Effector CD8-positive, alpha-beta T cell (primary cell): ENCODE results near the gene C19orf67.

Experiments
- DNase-seq: peaks from one replicate; lab custom pipeline; 2025; lab: John Stamatoyannopoulos, UW

C19orf67 gene

DNA sequence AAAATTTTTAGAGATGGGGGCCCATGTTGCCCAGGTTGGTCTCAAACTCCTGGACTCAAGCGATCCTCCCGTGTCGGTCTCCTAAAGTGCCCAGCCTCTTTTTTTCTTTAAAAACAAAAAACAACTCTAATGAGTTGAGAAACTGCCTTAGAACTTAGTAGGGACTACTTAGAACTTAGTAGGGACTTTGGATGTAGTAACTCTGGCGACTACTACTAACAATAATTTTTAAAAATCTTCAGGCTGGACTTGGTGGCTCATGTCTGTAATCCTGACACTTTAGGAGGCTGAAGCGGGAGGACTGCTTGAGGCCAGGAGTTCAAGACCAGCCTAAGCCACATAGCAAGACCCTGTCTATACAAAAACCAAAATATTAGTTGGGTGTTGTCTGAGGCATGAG lies 515 bp upstream of the C19orf67 start:
- DNase-seq = no peak

DNA sequence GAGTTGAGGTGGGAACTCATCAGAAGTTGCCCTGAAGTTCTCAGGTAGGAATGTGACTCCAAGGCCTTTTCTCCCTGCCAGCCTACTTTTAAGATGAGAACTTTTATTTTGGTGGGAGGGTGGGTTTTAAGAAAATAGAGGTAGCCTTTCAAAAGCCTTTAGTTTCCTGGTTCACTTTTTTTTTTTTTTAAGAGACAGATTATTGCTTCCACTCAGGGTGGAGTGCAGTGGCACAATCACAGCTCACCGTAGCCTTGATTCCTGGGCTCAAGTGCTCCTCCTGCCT lies 3.0 kb downstream of the C19orf67 start:
- no peak for DNase-seq

DNA sequence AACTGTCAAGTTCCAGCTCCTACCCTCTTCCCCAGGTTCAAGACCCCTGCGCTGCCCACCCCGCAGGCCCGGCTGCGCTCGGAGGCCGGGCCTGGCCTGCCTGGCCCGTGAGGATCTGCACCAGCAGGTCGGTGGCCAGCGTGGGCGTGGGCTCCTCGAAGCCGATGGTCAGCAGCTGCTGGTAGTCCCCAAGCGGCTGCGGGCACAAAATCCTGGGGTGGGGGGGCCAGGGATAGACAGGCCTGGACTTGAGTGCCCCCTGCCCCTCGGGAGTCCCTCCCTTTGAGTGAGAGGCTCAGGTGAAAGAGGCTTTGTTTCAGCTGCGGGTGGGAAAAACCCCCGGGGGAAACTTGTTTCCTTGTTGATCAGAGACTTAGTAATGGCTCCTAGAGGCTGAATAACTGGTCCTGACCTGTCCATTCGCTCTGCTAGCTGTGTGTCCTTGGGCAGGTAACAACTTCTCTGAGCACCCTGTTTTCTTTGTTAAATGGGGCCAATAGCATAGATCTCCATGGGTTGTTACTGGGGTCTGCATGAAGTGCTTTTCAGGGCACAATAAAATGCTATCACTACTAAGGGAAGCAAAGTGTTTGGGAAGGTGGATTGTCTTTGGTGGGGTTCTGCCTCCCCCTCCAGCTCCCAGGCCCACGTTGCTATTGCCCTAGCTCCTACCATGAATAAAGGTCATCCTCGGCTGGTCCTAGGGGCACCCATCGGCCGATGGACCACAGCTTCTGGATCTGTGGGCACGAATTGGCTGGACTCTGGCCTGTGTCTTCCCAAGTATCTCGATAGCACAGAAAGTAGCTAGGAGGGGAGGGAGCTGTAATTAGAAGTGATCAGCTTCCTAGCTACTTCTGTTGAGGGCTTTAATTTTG lies 3.5 kb downstream of the C19orf67 start:
- DNase-seq = no peak

DNA sequence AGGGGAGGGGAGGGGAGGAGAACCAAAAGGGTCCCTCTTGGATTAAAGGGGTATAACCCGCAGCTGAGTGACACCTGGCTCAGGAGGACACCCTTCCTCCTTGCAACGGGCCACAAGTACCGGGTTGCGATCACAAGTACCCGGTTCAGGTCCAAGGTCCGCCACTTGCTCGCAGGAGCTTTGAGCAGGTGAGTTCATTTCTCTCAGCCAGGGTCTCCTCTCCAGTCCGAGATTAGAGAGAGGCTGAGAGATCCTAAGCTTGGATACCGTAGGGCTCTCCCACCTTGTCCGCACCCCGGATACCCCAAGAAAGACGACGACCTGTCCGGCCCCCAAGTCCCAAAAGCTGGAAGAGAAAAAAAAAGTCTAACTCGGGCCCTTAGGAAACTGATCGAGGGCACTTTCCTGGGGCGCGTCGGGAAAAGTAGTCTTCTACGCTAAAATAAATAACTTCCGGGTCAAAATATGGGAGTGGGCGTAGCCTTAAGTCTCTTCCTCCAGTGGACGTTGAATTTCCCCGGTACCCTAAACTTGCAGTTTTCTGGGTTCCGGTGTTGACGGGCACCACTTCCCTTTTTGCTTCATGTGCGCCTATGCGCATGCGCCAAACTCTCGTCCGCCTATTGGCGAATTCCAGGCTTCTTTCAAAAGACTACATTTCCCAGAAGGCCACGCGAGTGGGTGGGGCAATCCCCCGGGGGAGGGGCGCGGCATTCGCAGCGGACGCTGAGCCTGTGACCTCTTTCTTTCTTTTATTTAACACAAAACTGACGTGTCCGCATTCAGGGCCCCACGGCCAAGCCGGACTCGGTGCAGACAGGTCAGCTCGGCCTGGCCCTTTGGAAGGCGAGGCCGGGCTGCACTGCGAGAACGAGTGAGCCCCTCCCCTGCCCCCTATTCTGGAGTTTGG lies 4.4 kb downstream of the C19orf67 start:
- peak; percentile 99 for DNase-seq

DNA sequence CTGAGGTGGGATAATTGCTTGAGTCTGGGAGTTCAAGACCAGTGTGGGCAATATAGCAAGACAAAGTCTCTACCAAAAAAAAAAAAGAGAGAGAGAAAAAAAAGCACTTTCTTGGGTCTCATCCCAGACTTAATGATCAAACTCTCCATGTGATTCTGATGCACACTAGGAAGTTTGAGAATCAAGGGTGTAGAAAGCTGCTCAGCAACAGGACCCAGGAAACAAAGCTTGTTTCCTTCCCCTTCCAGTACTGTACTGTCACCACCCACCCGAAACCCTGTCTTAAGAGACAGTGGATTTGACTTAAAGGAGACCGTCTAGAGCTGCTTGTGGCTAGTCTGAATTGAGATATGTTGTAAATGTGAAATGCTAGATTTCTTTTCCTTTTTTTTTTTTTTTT lies 7.2 kb downstream of the C19orf67 start:
- DNase-seq = no peak

DNA sequence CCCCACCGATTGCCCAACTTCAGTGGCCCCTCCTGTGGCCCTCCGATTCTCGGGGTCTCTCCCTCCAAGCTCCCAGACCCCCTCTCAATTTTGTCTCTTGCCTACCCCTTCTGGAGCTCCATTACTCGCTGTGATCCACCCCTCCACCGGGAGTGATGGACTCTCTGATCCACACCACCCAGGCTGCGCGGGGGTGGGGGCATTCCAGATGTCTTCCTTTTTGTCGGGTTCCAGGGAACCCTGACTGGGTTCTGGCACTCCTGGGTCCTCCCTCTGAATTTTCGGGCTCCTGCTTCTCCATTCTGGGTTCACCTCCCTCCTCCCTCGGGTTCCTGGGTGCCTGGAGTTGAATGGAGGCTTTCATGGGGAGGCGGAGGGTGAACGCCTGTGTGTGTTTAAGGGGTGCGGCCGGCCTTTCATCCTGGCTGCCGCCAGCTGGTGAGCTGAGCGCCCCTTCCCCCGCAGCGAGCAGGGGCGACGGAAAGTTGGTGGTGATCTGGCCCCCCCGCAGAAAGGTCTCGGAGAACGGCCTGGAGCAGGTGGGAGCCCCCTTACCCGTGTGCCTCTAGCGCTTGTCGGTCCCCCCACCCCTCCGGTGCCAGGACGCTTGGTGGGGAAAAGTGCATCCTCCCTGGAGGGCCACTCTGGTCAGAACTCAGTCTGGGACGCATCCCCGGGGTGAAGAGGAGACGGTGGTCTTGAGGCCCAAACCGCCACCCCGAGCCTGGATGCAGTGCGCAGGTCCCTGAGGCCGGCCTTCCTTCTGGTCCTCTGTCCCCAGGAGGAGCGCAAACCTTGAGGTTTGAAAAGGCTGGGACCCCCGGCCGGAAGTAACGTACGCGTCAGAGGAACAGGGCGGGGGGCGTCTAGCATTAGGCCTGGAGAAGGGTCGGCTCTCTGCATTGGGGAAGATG lies 11.4 kb downstream of the C19orf67 start:
- DNase-seq = no peak

DNA sequence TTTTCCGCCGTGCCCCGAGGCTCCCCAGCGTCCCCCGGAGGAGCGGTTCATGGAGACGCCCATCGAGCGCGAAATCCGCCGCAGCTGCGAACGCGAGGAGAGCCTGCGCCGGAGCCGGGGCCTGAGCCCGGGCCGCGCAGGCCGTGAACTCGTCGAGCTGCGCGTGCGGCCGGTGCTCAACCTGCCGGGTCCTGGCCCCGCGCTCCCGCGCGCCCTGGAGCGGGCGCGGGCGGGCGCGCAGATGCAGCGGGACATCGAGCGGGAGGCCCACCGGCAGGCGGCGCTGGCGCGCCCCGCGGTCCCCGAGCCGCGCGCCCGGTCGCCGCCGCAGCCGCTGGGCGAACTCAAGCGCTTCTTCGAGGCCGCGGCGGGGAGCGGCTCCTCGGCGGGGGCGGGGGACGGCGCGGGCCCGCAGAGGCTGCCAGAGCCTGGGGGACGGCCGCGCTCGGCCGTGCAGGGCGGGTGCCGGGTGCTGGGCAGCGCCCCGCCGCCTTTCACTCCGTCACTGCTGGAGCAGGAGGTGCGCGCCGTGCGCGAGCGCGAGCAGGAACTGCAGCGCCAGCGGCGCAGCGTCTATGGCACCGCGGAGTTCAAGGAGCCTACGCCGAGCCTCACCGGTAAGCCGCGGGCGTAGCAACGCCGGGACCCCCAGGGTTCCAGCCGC lies 12.2 kb downstream of the C19orf67 start:
- peak; percentile 62 for DNase-seq

DNA sequence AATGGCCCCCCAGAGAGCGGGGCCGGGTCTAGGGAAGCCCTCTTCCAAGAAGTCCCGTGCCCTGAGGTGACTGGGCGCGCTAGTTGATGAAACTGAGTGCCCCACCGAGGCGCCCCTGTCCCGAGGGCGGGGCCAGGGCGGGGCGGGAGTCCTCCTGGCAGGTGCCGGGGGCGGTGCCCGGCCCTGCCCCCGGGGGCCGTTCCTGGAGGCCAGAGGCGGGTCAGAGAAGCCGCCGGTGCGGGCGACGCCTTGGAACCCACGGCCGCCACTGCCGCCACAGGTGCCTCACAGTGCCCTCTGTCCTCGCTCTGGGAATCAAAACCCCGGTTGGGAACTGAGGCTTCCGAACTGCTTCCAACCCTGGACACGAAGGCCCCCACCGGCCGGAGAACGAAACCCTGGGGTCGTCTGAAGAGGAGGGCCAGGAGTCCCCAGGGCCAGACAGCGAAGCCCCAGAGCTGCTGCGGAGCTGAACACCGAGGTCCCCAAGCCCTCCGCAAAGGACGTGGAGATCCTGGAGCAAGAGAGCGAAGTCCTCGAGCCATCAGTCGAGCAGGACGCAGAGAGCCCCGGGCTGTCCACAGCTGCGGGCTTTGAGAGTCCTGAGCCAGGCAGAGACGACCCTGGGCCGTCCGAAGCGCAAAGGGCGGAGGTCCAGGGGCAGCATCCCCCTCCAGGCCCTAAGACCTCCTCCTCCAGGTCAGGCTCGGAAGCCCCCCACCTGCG lies 12.9 kb downstream of the C19orf67 start, which contains the start of gene MISP3:
TSS of gene MISP3 (plus strand) at position 252 of the 726 bp plus-strand sequence. CDS start 524 bp downstream, outside the sequence.
- no peak for DNase-seq

DNA sequence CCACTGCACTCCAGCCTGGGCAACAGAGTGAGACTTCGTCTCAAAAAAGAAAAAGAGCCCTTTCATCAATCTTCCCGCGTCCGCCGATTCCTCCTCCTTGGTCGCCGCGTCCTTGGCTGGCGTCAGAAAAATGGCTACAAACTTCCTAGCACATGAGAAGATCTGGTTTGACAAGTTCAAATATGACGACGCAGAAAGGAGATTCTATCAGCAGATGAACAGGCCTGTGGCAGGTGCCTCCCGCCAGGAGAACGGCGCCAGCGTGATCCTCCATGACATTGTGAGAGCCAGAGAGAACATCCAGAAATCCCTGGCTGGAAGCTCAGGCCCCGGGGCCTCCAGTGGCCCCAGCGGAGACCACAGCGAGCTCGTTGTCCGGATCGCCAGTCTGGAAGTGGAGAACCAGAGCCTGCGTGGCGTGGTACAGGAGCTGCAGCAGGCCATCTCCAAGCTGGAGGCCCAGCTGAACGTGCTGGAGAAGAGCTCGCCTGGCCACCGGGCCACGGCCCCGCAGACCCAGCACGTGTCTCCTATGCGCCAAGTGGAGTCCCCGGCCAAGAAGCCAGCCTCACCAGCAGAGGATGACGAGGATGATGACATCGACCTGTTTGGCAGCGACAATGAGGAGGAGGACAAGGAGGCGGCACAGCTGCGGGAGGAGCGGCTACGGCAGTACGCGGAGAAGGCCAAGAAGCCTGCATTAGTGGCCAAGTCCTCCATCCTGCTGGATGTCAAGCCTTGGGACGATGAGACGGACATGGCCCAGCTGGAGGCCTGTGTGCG lies 15.1 kb downstream of the C19orf67 start:
- no peak for DNase-seq

DNA sequence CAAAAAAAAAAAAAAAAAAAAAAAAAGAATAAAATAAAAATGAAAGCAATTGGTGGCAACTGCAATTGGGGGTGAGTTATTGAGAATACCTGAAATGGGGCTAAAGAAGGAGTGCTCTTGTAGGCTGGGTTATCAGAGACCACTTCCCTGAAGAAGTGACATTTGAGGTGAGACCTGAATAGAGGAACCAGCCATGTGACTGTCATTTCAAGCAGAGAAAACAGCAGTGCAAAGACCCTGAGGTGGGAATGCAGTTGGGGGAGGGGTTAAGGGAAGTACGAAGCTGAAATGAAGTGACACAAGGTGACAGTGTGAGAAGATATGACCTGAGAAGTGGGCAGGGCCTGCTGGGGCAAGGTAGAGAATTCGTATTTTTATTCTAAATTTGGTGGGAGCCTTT lies 19.4 kb downstream of the C19orf67 start:
- no peak for DNase-seq

DNA sequence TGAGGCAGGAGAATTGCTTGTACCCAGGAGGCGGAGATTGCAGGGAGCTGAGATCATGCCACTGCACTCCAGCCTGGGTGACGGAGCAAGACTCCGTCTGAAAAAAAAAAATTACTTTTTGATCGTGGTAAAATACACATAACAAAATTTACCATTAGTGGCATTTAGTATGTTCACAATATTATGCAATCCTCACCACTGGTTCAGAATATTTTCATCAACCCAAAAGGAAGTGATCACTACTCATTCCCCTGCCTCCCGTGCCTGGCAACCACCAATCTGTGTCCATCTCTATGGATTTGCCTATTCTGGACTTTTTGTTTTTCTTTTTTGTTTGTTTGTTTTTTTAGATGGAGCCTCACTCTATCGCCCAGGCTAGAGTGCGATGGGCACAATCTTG lies 22.5 kb downstream of the C19orf67 start:
- DNase-seq = no peak

DNA sequence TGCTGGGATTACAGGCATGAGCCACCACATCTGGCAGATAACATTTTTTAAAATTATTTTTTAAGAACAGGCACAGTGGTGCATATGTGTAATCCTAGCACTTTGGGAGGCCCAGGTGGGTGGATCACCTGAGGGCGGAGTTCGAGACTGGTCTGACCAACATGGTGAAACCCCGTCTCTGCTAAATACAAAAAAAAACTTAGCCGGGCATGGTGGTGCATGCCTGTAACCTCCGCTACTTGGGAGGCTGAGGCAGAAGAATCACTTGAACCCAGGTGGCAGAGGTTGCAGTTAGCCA lies 23.1 kb downstream of the C19orf67 start:
- DNase-seq = no peak

DNA sequence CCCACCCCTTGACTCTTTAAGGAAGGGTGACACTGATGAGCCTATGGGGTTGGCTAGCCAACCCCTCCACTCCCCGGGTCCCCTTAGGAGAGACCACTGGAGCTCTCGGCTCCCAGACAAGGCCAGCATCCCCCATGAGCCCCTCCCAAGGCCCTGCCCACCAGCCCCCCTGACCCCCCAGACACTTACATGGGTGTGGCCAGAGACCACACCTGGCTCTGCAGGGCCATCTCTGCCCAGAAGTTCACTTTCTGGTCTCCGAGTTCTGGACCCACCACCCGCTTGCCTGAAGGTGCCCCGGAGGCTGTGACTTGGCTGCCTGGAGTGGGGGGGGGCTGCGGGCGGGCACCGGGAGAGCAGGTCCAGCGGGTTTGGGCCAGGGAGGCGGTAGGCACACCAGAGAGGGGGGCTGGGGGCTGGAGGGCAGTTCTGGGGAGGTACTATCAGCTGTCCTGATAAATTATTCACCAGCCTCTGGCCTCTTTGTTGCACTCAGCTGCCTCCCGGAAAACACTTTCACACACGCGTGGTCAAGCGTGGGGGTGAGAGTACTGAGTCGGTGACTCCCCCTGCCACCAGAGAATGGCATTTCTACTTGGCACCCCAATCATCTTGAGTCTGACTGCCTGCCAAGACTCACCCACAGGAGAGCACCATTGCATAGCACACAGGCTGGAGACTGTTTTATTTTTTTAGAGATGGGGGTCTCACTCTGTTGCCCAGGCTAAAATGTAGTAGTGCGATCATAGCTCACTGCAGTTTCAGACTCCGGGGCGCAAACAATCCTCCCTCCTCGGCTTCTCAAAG lies 23.6 kb downstream of the C19orf67 start, which contains the start of gene PALM3:
TSS of gene PALM3 (minus strand) at position 326 of the 807 bp plus-strand sequence. CDS start at position 230, 96 bp downstream.
- no peak for DNase-seq

DNA sequence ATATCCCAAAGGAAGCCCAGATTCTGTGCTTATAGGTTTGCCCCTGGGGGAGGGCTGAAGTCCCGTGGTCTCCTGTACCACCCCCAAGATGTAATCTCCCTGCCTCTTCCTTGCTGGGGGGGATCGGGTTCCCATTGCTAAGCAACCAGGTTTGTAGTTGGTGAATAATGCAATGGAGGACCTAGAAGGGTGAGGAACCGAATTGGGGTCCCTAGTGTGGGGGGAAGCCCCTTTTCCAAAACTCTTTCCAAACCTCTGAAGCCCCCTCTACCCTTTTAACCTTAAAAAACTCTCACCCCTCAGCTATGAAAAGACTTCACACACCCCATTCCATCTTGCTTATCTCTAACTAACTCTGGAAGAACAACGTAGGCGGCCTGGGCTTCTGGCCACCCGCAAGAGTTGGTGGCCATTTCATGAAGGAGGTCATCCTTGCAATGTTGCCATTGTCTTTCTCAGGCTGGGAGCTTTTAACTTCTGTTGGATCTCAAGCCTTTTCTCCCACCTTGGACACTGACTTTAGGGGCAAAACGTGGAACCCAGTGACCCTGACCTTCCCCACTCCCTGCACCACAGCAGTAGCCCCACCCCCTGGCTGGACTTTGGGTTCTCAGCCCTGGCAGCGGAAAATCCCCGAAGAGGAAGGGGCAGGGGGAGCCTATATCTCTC lies 24.4 kb downstream of the C19orf67 start:
- no peak for DNase-seq

DNA sequence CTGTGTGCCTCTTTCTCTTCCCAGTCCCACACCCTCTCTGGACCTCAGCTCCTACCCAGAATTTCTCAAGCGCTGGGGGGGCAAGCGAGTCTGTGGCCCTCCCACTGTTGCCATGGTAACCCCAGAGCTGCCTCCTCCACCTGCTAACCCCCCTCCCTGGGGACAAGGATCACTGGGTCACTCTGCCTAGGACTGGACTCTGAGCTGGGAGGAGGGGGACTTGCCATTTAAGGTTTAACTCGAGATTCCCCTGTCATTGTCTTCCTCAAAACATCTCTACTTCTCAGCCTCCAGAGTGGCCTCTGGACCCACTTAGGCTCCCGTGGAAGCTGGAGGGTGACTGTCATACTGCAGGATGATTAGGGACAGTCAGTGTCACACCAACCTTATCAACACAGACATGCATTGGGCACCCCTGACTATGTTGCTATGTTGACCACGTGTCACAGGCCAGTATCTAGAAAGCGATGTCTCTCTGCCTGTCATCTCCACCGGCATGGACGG lies 25.9 kb downstream of the C19orf67 start:
- DNase-seq = no peak

DNA sequence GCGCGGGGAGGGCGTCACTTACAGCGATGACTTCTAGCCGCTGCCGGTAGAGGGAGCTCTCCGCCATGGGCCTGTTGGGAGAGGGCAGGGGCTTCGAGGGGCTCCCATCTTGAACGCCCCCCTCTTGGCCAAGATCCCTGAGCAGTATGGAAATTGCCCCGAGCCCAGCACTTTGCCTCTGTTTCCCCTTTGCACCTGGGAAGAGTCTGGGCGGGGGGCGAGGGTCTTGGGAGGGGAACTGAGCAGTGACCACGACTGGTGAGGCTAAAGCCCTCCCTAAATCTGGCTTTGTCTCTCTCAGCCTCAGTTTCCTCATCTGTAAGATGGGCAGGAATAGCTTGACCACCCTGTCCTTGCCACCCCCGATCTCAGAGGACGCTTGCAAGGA lies 26.5 kb downstream of the C19orf67 start:
- peak; percentile 45 for DNase-seq

DNA sequence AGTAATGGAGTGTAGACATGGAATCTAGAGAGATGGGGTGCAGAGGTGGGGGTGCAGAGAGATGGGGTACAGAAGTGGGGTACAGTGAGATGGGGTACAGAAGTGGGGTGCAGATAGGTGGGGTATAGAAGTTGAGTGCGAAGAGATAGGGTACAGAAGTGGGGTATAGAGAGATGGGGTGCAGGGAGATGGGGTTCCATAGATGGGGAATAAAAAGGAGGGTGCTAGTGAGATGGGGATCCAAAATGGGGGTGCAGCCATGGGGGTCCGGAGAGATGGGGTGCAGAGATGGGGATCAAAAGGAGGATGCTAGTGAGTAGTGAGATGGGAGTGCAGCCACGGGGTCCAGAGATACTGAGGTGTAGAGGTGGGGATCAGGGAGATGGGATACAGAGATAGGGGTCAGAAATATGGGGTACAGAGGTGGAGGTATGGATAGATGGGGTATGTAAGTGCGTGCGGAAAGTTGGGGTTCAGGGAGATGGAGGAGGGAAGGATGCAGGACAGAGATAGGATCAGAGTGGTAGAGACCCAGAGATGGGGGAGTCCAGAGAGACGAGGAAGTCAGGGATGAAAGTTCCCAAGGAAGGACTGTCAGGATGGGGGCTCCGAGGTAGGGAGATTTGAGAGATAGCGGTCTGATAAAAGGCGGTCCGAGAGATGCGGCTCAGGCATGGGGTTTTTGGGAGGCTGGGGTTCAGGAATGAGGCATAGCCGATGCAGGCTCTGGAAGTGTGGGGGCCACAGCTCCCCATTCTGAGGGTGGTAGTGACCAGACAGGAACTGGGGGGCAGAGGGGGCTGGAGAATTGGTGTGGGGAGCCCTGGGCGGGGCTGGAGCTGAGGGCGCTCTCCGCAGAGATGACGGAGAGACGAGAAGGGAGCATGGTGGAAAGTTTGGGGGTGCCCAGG lies 27.1 kb downstream of the C19orf67 start:
- no peak for DNase-seq
